WTC11 (cell line): Measurements from ENCODE around the gene SCIN. TPM values are rescaled to one million over a fixed set of nuclear protein-coding genes. Genes with fewer than 3 reads are reported as not detected.

Source experiments
- ATAC-seq: fragments of 200-7000 bp; cut with Tn5 transposase; 2 replicates; pipeline ENCODE4 v1.10.0; 2021; ENCODE audit warnings: mild to moderate bottlenecking, moderate library complexity
- CTCF ChIA-PET: fragments of 300-600 bp; sonication (Branson Sonifier 250); formaldehyde crosslinking; loops from one replicate; lab custom pipeline; 2021; ENCODE audit warnings: antibody characterized with exemption; lab: Charles Lee
- POLR2A ChIA-PET: fragments of 350-600 bp; sonication (Branson Sonifier 250); formaldehyde crosslinking; loops from one replicate; lab custom pipeline; 2021; ENCODE audit warnings: antibody characterized with exemption; lab: Charles Lee
- DNase-seq: peaks from one replicate; pipeline ENCODE4 v3.0.0; 2021; ENCODE audit warnings: low spot score
- H3K27ac Mint-ChIP-seq: 2 replicates; pipeline ENCODE4 v1.8.0; 2021; ENCODE audit warnings: mixed read lengths
- H3K27me3 Mint-ChIP-seq: 2 replicates; pipeline ENCODE4 v1.8.0; 2021; ENCODE audit warnings: low read depth, mild to moderate bottlenecking, moderate library complexity, mixed read lengths
- H3K36me3 Mint-ChIP-seq: 2 replicates; pipeline ENCODE4 v1.8.0; 2021; ENCODE audit warnings: mixed read lengths
- H3K4me1 Mint-ChIP-seq: 2 replicates; pipeline ENCODE4 v1.8.0; 2022; ENCODE audit warnings: mixed read lengths
- H3K4me3 Mint-ChIP-seq: 2 replicates; pipeline ENCODE4 v1.8.0; 2021; ENCODE audit warnings: mild to moderate bottlenecking, moderate library complexity, mixed read lengths
- H3K9me3 Mint-ChIP-seq: 2 replicates; pipeline ENCODE4 v1.8.0; 2021; ENCODE audit warnings: mixed read lengths
- E2F5 ChIP-seq: sonication (generic); formaldehyde crosslinking; IDR thresholded peaks from 2 replicates; pipeline ENCODE4 v1.8.1; 2022; ENCODE audit warnings: mild to moderate bottlenecking, moderate library complexity, missing genetic modification reagents
- ERG ChIP-seq: fragments of 250-450 bp; sonication (Bioruptor Pico); IDR thresholded peaks from 2 replicates; pipeline ENCODE4 v1.8.0; 2021; ENCODE audit warnings: mild to moderate bottlenecking
- ESRRA ChIP-seq: sonication (generic); formaldehyde crosslinking; IDR thresholded peaks from 2 replicates; pipeline ENCODE4 v1.8.1; 2022; ENCODE audit warnings: mild to moderate bottlenecking, missing genetic modification reagents, borderline replicate concordance
- GRHL2 ChIP-seq: fragments of 250-450 bp; sonication (Bioruptor Pico); IDR thresholded peaks from 2 replicates; pipeline ENCODE4 v1.8.0; 2022; ENCODE audit warnings: mild to moderate bottlenecking, moderate library complexity; ENCODE audit not compliant: insufficient replicate concordance, severe bottlenecking
- MXD4 ChIP-seq: fragments of 250-450 bp; sonication (Bioruptor Pico); IDR thresholded peaks from 2 replicates; pipeline ENCODE4 v1.8.0; 2021; ENCODE audit warnings: mild to moderate bottlenecking, moderate library complexity, borderline replicate concordance
- NFATC4 ChIP-seq: fragments of 250-450 bp; sonication (Bioruptor Pico); IDR thresholded peaks from 2 replicates; pipeline ENCODE4 v1.9.0; 2021; ENCODE audit warnings: mild to moderate bottlenecking
- NR1H2 ChIP-seq: sonication (generic); formaldehyde crosslinking; IDR thresholded peaks from 2 replicates; pipeline ENCODE4 v1.9.0; 2021; ENCODE audit warnings: mild to moderate bottlenecking, moderate library complexity, missing genetic modification reagents
- PRDM15 ChIP-seq: sonication (generic); formaldehyde crosslinking; IDR thresholded peaks from 2 replicates; pipeline ENCODE4 v1.8.0; 2022; ENCODE audit warnings: missing genetic modification reagents
- SMAD3 ChIP-seq: sonication (generic); formaldehyde crosslinking; IDR thresholded peaks from 2 replicates; pipeline ENCODE4 v1.8.0; 2022; ENCODE audit warnings: missing genetic modification reagents, mild to moderate bottlenecking, borderline replicate concordance
- SMAD4 ChIP-seq: sonication (generic); formaldehyde crosslinking; IDR thresholded peaks from 2 replicates; pipeline ENCODE4 v1.8.0; 2022; ENCODE audit warnings: mild to moderate bottlenecking, missing genetic modification reagents
- SP1 ChIP-seq: sonication (generic); formaldehyde crosslinking; conservative IDR thresholded peaks from 2 replicates; pipeline ENCODE4 v1.8.1; 2022; ENCODE audit warnings: missing genetic modification reagents
- TCF7 ChIP-seq: sonication (generic); formaldehyde crosslinking; IDR thresholded peaks from 2 replicates; pipeline ENCODE4 v1.8.0; 2022; ENCODE audit warnings: mild to moderate bottlenecking, low read depth, missing genetic modification reagents, moderate library complexity
- ZNF281 ChIP-seq: sonication (generic); formaldehyde crosslinking; IDR thresholded peaks from 2 replicates; pipeline ENCODE4 v1.8.0; 2023; ENCODE audit warnings: mild to moderate bottlenecking, missing genetic modification reagents
- ZNF423 ChIP-seq: fragments of 250-450 bp; sonication (Bioruptor Pico); IDR thresholded peaks from 2 replicates; pipeline ENCODE4 v2.1.2; 2022; ENCODE audit warnings: mild to moderate bottlenecking, moderate library complexity
- ZNF671 ChIP-seq: fragments of 250-450 bp; sonication (Bioruptor Pico); IDR thresholded peaks from 2 replicates; pipeline ENCODE4 v1.8.0; 2021; ENCODE audit warnings: mild to moderate bottlenecking
- total RNA-seq: library from RNA; stranded (reverse); gene quantifications from 3 replicates; pipeline ENCODE4 v1.2.3, GENCODE V29; 2021
- TF ChIP-seq, protein P1 (sequence below): fragments of 250-450 bp; sonication (Bioruptor Pico); IDR thresholded peaks from 2 replicates; pipeline ENCODE4 v1.9.0; 2021; ENCODE audit warnings: mild to moderate bottlenecking
- TF ChIP-seq, protein P2 (sequence below): sonication (generic); formaldehyde crosslinking; IDR thresholded peaks from 2 replicates; pipeline ENCODE4 v1.8.0; 2022; ENCODE audit warnings: mild to moderate bottlenecking, missing genetic modification reagents

Gene SCIN
- total RNA-seq, 1 experiment from 2014 or later = 0.98 TPM

GRCh38 chr7:12620371-12620770 is 49.9 kb downstream of the SCIN start (continued):
- no peak for TF ChIP-seq ZNF671
- TF ChIP-seq, all 79 proteins: peak for 0

GRCh38 chr7:12623223-12623622 is 52.7 kb downstream of the SCIN start:
- H3K27me3 Mint-ChIP-seq = no peaks in the 10 kb centered on the region; the same call in 1 of the 2 replicates
- no peaks in the 10 kb centered on the region for H3K36me3 Mint-ChIP-seq
- no peak overlapping the region for H3K4me3 Mint-ChIP-seq
- no peak overlapping the region for H3K27ac Mint-ChIP-seq
- H3K4me1 Mint-ChIP-seq = peaks cover 5% of the 10 kb centered on the region
- CTCF ChIA-PET = interaction anchor here (1.0 to 4.3 kb wide), 13 partner anchors 12 to 189 kb away, joined by 3 to 66 read pairs (median 5); partner anchors contain the start of gene SCIN
- POLR2A ChIA-PET = no interaction called here
- DNase-seq = no peak
- no peak for ATAC-seq
- no peaks in the 10 kb centered on the region for H3K9me3 Mint-ChIP-seq
- TF ChIP-seq SMAD3 (CRISPR knock-in tag) (no peak), SP1 (CRISPR knock-in tag) (no peak), ZNF423 (CRISPR knock-in tag) (no peak), NFATC4 (CRISPR knock-in tag) (no peak), SMAD4 (CRISPR knock-in tag) (no peak), NR1H2 (CRISPR knock-in tag) (no peak), ESRRA (CRISPR knock-in tag) (no peak), MXD4 (CRISPR knock-in tag) (no peak), ERG (CRISPR knock-in tag) (no peak), PRDM15 (CRISPR knock-in tag) (no peak), ZNF281 (CRISPR knock-in tag) (no peak), GRHL2 (CRISPR knock-in tag) (no peak), TCF7 (no peak), E2F5 (CRISPR knock-in tag) (no peak)
- TF ChIP-seq, protein P1, sequence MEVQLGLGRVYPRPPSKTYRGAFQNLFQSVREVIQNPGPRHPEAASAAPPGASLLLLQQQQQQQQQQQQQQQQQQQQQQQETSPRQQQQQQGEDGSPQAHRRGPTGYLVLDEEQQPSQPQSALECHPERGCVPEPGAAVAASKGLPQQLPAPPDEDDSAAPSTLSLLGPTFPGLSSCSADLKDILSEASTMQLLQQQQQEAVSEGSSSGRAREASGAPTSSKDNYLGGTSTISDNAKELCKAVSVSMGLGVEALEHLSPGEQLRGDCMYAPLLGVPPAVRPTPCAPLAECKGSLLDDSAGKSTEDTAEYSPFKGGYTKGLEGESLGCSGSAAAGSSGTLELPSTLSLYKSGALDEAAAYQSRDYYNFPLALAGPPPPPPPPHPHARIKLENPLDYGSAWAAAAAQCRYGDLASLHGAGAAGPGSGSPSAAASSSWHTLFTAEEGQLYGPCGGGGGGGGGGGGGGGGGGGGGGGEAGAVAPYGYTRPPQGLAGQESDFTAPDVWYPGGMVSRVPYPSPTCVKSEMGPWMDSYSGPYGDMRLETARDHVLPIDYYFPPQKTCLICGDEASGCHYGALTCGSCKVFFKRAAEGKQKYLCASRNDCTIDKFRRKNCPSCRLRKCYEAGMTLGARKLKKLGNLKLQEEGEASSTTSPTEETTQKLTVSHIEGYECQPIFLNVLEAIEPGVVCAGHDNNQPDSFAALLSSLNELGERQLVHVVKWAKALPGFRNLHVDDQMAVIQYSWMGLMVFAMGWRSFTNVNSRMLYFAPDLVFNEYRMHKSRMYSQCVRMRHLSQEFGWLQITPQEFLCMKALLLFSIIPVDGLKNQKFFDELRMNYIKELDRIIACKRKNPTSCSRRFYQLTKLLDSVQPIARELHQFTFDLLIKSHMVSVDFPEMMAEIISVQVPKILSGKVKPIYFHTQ = no peak
- TF ChIP-seq, protein P2, sequence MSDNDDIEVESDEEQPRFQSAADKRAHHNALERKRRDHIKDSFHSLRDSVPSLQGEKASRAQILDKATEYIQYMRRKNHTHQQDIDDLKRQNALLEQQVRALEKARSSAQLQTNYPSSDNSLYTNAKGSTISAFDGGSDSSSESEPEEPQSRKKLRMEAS = no peak
